WI38 (cell line): Measurements from ENCODE around the gene PAQR8.
"Not testable (repeated sequence)": the region's sequence is repeated elsewhere in the genome, so short reads cannot be mapped to it uniquely, and the experiment has no call there.

Experiments
- H3K4me3 ChIP-seq: 2 replicates; pipeline ENCODE4 v1.5.1; 2011; ENCODE audit warnings: low read depth, mild to moderate bottlenecking, control low read depth, low read length
- TF ChIP-seq, protein P1 (sequence below): IDR thresholded peaks from 2 replicates; pipeline ENCODE4 v1.5.1; 2012; ENCODE audit warnings: low read depth, mild to moderate bottlenecking, control low read depth, low read length

Gene PAQR8

GRCh38 chr6:52419809-52420667, 58.1 kb downstream of the PAQR8 start, which contains the start of gene EFHC1:
Gene EFHC1 (plus strand): TSS chr6:52420342. CDS start chr6:52420411, 69 bp downstream.
- TF ChIP-seq, protein P1, sequence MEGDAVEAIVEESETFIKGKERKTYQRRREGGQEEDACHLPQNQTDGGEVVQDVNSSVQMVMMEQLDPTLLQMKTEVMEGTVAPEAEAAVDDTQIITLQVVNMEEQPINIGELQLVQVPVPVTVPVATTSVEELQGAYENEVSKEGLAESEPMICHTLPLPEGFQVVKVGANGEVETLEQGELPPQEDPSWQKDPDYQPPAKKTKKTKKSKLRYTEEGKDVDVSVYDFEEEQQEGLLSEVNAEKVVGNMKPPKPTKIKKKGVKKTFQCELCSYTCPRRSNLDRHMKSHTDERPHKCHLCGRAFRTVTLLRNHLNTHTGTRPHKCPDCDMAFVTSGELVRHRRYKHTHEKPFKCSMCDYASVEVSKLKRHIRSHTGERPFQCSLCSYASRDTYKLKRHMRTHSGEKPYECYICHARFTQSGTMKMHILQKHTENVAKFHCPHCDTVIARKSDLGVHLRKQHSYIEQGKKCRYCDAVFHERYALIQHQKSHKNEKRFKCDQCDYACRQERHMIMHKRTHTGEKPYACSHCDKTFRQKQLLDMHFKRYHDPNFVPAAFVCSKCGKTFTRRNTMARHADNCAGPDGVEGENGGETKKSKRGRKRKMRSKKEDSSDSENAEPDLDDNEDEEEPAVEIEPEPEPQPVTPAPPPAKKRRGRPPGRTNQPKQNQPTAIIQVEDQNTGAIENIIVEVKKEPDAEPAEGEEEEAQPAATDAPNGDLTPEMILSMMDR: no peak

DNA sequence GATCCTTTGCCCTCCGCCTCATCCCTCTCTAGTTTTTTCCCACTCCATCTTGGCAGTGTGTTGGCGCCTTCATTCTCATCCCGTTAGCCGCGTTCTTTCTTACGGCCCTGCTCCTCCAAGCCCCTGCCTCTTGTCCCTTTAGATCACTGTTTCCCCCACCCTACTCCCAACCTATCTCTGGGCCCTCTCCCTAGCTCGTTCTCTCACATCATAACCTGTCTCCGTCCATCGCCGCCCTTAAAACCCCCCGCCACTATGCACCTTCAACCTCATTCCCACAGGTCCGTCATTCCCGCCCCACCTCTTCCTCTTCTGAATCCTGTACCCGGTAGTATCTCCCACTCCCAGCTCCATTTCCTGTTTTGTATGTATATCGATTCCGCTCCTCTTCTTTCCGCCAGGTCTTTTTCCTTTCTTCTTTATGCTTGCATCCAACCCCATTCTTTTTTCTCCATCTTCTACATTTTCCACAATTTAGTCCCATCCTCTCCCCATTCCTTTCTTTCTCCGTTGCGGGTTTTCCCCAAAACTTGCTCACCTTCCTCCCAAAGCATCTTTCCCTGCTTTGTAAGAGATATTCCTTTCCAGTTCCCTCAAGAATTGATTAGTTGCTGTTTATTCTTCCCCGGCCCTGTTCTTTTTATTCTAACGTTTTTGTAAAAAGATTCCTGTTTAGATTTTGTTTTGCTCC, 58.9 kb downstream of the PAQR8 start:
- TF ChIP-seq, protein P1: no peak
- H3K4me3 ChIP-seq: peak overlapping the region; percentile 97

More at GRCh38 chr6:52419809-52420667, 58.1 kb downstream of the PAQR8 start, which contains the start of gene EFHC1:
- peak within 1 kb of the TSS; percentile 97 for H3K4me3 ChIP-seq

GRCh38 chr6:52422156-52422555, 60.2 kb downstream of the PAQR8 start:
- TF ChIP-seq, protein P1: no peak
- H3K4me3 ChIP-seq: no peak overlapping the region

GRCh38 chr6:52423448-52423847, 61.5 kb downstream of the PAQR8 start:
- TF ChIP-seq, protein P1: no peak
- H3K4me3 ChIP-seq: peak overlapping the region; percentile 23

DNA sequence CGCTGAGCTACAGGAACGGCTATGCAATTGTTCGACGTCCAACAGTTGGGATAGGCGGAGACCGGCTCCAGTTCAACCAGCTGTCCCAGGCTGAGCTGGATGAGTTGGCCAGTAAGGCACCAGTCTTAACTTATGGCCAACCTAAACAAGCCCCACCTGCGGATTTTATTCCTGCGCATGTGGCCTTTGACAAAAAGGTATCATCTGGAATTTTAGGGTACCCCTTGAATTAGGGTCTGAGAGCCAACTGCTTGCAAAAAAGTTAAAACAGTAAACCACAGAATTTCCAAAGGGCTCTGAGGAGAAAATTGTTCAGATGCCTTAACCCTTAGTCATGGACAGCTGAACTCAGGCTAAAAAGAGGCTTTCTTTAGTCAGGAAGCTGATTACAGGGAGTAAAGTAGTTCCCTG, 62.0 kb downstream of the PAQR8 start:
- TF ChIP-seq, protein P1: no peak
- H3K4me3 ChIP-seq: peak overlapping the region; percentile 23; the same call in 1 of the 2 replicates

GRCh38 chr6:52424513-52424912, 62.6 kb downstream of the PAQR8 start:
- H3K4me3 ChIP-seq: no peak overlapping the region
- TF ChIP-seq, protein P1: no peak

- no peak overlapping the region for H3K4me3 ChIP-seq
- TF ChIP-seq, protein P1: no peak
Observed at GRCh38 chr6:52426667-52427066, 64.7 kb downstream of the PAQR8 start.

- H3K4me3 ChIP-seq: not testable (repeated sequence)
Observed at GRCh38 chr6:52433294-52433693, 71.3 kb downstream of the PAQR8 start.
